ELR (cell line): ENCODE results near the gene GALNT9.
"Not testable (repeated sequence)": the region's sequence is repeated elsewhere in the genome, so short reads cannot be mapped to it uniquely, and the experiment has no call there.

ENCODE experiments used
- DNase-seq: peaks from one replicate; pipeline ENCODE4 v3.0.0-alpha.2; 2015; ENCODE audit warnings: low read depth

GALNT9 gene

GRCh38 chr12:132229193-132229760, 100.1 kb downstream of the GALNT9 start:
- DNase-seq = no peak

GRCh38 chr12:132228476-132229192, 100.8 kb downstream of the GALNT9 start:
- no peak for DNase-seq

DNA sequence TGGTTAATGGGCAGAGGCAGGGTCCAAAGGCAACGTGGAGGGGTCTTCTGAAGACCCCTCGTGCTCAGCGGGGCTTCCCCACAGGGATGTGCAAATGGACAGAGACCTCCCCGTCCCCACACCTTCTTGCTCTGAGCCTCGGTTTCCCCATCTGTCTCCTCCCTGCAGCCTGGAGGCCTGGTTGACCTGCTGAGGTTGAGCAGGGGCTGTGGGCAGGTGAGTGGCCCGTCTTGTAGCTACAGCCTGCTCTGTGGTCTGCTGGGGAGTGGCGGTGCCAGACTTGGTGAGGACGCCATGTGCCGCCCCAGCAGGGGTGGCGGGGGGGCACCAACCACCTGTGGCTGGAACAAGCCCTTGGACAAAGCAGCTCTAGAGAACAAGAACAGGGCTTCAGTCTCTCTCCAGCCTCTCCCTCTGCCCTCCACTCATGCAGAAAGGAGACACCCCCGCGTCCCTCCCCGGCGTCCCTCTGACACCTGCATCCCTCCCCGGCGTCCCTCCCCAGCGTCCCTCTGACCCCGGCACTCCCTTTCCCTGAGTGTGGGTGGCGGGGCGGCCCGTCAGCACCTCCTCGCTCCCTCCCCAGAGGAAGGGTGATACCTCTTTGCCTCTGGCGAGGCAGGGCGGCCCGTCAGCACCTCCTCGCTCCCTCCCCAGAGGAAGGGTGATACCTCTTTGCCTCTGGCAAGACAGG, 101.5 kb downstream of the GALNT9 start:
- no peak for DNase-seq

DNA sequence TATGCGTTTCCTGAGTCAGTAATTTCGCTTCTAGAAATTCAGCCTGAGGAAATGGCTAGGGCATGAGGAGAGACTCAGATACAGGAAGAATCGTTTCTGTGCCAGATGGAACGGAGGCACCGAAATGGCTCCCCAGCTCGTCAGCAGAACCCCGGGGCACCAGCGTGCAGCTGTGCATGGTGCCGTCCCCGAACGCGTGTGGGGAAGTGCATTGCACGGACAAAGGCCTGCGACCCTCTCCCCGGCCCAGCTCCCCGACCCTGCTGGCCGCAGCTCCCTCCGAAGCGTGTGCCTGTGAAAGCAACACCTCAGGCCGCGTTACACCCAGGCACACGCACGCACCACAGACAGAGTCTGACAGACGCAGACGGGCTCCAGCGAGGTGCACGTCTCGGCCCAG, 102.3 kb downstream of the GALNT9 start:
- no peak for DNase-seq

- no peak for DNase-seq
These were observed 102.8 kb downstream of the GALNT9 start for GRCh38 chr12:132226604-132227003.

DNA sequence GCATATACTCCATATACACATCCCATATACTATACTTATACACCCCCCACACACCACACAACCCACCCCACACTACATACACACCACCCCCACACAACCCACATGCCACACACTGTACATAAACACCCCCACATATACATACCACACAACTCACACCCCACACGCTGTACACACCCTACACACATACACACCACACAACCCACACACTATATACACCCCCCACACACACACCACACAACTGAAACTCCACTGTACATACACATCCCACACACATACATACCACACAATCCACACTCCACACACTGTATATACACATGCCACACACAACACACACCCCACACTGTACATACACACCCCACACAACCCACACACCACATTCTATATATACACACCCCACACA, 104.2 kb downstream of the GALNT9 start:
- no peak for DNase-seq

- DNase-seq = no peak
These were observed 104.9 kb downstream of the GALNT9 start for GRCh38 chr12:132224484-132224883.

DNA sequence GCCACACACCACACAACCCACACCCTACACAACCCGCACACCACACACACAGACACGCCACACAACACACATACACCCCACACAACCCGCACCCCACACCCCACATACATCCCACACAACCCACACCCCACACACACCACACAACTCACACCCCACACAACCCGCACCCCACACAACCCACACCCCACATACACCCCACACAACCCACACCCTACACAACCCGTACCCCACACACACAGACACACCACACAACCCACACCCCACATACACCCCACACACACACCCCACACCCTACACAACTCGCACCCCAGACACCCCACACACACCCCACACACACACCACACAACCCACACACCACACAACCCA, 106.6 kb downstream of the GALNT9 start:
- no peak for DNase-seq

GRCh38 chr12:132222096-132222807, 107.1 kb downstream of the GALNT9 start:
- DNase-seq = peak; percentile 41

GRCh38 chr12:132219761-132220160, 109.6 kb downstream of the GALNT9 start:
- DNase-seq = not testable (repeated sequence)

DNA sequence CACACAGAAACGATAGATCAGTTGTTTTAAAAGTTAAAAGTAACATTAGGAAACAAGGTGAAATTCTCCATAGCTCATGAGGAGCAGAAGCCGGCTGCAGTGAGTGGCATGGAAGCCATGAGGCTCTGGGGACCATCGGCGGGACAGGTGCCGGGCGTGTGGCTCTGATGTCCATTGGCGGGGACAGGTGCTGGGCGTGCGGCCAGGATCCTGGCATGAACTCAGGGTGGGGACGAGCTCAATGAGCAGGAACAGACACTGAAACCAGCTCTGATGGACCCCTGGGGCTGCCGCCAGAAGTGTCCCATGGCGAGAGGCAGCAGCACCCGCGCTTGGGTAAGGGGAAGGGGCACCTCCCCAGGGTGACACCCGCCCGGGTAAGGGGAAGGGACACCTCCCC, 110.1 kb downstream of the GALNT9 start:
- no peak for DNase-seq

- no peak for DNase-seq
These were observed 110.5 kb downstream of the GALNT9 start for GRCh38 chr12:132218915-132219314.

DNA sequence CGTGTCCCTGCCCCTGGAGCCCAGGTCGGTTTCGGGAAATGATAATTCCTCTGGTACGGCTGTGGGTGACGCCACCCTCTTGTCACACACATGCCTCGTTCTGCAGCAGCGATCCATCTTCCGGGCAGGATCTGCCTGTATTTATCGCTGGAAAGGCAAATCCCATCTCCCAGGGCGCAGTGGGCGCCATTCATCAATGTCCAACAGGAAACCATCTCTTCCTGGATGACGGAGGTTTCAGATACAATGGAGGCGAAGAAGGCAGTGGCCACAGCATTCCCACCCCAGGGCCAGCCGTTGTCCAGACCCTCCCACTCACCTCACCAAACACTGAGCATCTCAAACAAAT, 110.9 kb downstream of the GALNT9 start:
- no peak for DNase-seq

DNA sequence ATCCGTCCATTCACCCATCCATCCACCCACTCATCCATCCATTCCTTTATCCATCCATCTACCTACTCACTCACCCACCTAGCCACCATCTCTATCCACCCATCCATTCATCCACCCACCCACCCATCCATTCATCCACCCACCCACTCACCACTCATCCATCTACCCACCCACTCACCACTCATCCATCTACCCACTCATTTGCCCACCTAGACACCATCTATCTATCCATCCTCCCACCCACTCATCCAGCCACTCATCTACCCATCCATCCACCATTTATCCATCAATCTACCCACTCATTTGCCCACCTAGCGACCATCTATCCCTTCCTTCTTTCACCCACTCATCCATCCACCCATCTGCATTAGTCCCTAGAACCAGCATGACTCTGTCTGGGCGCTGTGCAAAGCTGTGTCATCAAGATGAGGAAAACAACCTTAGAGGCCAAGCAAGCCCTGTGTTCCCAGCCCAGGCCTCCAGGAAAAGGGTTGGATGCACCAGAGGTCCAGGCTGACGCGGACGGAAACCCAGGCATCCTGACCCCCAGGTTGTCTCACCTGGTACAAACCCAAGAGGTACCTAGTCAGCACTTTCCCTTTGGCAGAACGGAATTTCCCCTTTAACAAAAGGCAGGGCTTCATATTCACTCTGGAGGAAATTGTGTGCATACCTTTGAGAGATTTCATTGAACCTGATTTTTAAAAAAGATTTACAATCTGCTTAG, 111.4 kb downstream of the GALNT9 start:
- DNase-seq = no peak

DNA sequence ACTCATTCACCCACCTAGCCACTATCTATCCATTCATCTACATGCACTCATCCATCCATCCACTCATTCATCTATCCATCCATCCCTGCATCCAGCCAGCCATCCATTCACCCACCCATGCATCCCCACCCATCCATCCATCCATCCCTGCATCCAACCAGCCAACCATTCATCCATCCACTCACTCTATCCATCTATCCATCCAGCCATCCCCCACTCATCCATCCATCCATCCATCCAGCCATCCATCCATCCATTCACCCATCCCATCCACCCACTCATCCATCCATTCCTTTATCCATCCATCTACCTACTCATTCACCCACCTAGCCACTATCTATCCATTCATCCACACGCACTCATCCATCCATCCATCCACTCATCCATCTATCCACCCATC, 112.0 kb downstream of the GALNT9 start:
- DNase-seq = no peak

DNA sequence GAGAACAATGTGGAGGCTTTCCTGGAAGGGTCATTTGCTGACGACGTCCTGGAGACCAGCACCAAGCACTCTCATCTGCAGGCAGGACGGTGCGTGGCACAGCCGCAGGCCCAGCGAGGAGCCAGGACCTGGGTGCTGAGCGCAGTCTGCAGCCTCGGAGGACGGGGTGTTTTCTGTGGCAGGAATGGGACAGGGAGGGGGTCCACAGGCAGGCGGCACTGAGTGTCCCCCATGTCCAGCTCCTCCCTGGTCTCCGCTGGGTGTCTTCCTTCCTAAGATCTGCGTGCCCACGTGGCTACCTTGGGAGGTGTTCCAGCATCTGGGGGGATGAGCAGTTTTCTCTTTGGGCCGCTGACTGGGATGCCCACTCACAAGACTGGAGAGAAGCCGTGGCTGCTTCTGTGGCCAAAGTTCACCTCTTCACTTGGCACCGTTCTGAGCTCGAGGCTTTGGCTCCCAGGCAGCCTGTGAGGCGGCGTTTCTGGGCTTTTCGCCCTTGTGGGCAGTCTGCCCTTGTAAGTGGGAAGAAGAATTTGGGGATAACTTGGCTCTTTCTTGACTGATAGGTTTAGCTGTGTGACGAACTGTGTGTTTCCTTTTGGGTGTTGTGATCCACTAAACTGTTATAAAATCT, 112.9 kb downstream of the GALNT9 start:
- DNase-seq = no peak

- no peak for DNase-seq
These were observed 113.9 kb downstream of the GALNT9 start for GRCh38 chr12:132215299-132215989.

DNA sequence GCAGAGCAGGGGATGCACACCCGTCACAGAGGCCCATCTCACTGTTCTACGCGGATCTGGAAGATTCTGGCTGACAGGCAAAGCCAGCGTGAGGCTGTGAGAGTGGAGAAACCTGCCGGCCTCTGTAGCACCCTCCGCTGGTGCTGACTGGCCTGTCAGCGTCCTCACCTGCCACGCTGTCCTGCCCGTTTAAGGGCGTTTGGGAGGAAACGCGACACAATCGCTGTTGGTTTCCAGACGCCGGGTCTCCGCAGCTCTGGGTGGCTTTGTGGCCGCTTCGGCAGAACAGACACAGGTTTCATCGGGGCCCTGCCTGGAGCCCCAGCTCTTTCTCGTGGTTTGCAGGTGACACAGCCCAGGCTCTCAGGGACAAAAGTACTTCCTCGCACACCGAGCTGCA, 114.5 kb downstream of the GALNT9 start:
- DNase-seq = no peak

- DNase-seq = no peak
These were observed 115.3 kb downstream of the GALNT9 start for GRCh38 chr12:132214161-132214476.

- DNase-seq = no peak
These were observed 115.8 kb downstream of the GALNT9 start for GRCh38 chr12:132213359-132214160.

GRCh38 chr12:132211816-132212215, 117.6 kb downstream of the GALNT9 start:
- no peak for DNase-seq
